CD14-positive monocyte (primary cell): ENCODE results near the gene MYO1E. TPM values are rescaled to one million over a fixed set of nuclear protein-coding genes. Genes with fewer than 3 reads are reported as not detected.

Experiments used
- DNase-seq, 3 donors: peaks; one replicate each; pipeline ENCODE4 v3.0.0-alpha.2; 2011 to 2022
- H2AFZ ChIP-seq: 2 replicates; pipeline ENCODE4 v1.6.0; 2012; ENCODE audit warnings: mild to moderate bottlenecking, low read depth, low read length, inconsistent platforms; ENCODE audit not compliant: insufficient read depth, poor library complexity, severe bottlenecking
- H3K27ac ChIP-seq, 2 donors: 1 replicate in 1 of 2; 2 replicates in 1 of 2; pipeline ENCODE4 v1.5.1; 2012 to 2013; ENCODE audit warnings: low read length in 2 of 2, control low read depth in 1 of 2, inconsistent platforms in 1 of 2, low read depth in 1 of 2, mild to moderate bottlenecking in 1 of 2
- H3K27me3 ChIP-seq, 2 donors: one replicate each; pipeline versions ENCODE4 v1.6.0 to v1.6.1; 2011 to 2013; ENCODE audit warnings: low read length in 2 of 2; ENCODE audit not compliant: control insufficient read depth in 2 of 2, insufficient read depth in 2 of 2
- H3K36me3 ChIP-seq, 2 donors: replicated peaks in 1 of 2; 1 replicate in 1 of 2; 2 replicates in 1 of 2; pipeline versions ENCODE4 v1.5.1 to v1.6.1; 2012 to 2013; ENCODE audit warnings: low read length in 2 of 2, control low read depth in 1 of 2, inconsistent platforms in 1 of 2, mild to moderate bottlenecking in 1 of 2; ENCODE audit not compliant: insufficient read depth in 2 of 2, control insufficient read depth in 1 of 2
- H3K4me1 ChIP-seq, 2 donors: 1 replicate in 1 of 2; 2 replicates in 1 of 2; pipeline versions ENCODE4 v1.5.1 to v1.6.1; 2012 to 2013; ENCODE audit warnings: low read length in 2 of 2, control low read depth in 1 of 2, inconsistent platforms in 1 of 2, mild to moderate bottlenecking in 1 of 2, moderate library complexity in 1 of 2; ENCODE audit not compliant: insufficient read depth in 2 of 2, control insufficient read depth in 1 of 2
- H3K4me2 ChIP-seq: replicated peaks from 2 replicates; pipeline ENCODE3; 2012; ENCODE audit warnings: low read length, moderate library complexity, mild to moderate bottlenecking; ENCODE audit not compliant: poor library complexity, severe bottlenecking; ENCODE audit errors: extremely low read depth
- H3K4me3 ChIP-seq, 3 experiments: fragments of 200-600 bp in 1 of 3; sonication (generic) in 1 of 3; replicated peaks in 1 of 3; 1 replicate in 2 of 3; 2 replicates in 1 of 3; pipeline ENCODE4 v1.5.1; 2011 to 2013; ENCODE audit warnings: low read length in 3 of 3, mild to moderate bottlenecking in 3 of 3, control low read depth in 2 of 3, low read depth in 2 of 3, inconsistent platforms in 1 of 3, moderate library complexity in 1 of 3
- H3K79me2 ChIP-seq: 2 replicates; pipeline ENCODE4 v1.6.0; 2012; ENCODE audit warnings: mild to moderate bottlenecking, control low read depth, inconsistent platforms, low read length, moderate library complexity; ENCODE audit not compliant: insufficient read depth
- H3K9ac ChIP-seq: 2 replicates; pipeline ENCODE4 v1.6.0; 2017; ENCODE audit warnings: low read length, mild to moderate bottlenecking; ENCODE audit not compliant: insufficient read depth, poor library complexity, severe bottlenecking
- H3K9me3 ChIP-seq, 2 donors: replicated peaks in 1 of 2; 1 replicate in 1 of 2; 2 replicates in 1 of 2; pipeline versions ENCODE4 v1.5.1 to v1.6.1; 2012 to 2013; ENCODE audit warnings: low read length in 2 of 2, control low read depth in 1 of 2; ENCODE audit not compliant: control insufficient read depth in 1 of 2, insufficient read depth in 1 of 2
- H4K20me1 ChIP-seq: 2 replicates; pipeline ENCODE4 v1.6.0; 2012; ENCODE audit warnings: mild to moderate bottlenecking, low read length, control low read depth, moderate library complexity; ENCODE audit not compliant: insufficient read depth
- H3K27ac Mint-ChIP-seq, 7 donors: one replicate each; pipeline ENCODE4 v1.8.0; 2020; ENCODE audit warnings: mild to moderate bottlenecking in 7 of 7, mixed read lengths in 7 of 7, moderate library complexity in 6 of 7, inconsistent platforms in 2 of 7
- H3K27me3 Mint-ChIP-seq, 3 donors: one replicate each; pipeline ENCODE4 v1.8.0; 2021 to 2022; ENCODE audit warnings: low read depth in 3 of 3, mild to moderate bottlenecking in 3 of 3, mixed read lengths in 3 of 3, moderate library complexity in 3 of 3, inconsistent platforms in 1 of 3
- H3K36me3 Mint-ChIP-seq, 2 donors: one replicate each; pipeline ENCODE4 v1.8.0; 2020; ENCODE audit warnings: mixed read lengths in 2 of 2, inconsistent platforms in 1 of 2, mild to moderate bottlenecking in 1 of 2
- H3K4me1 Mint-ChIP-seq: one replicate; pipeline ENCODE4 v1.8.0; 2020; ENCODE audit warnings: mild to moderate bottlenecking, mixed read lengths
- H3K4me3 Mint-ChIP-seq, 2 donors: one replicate each; pipeline ENCODE4 v1.8.0; 2020; ENCODE audit warnings: mild to moderate bottlenecking in 2 of 2, mixed read lengths in 2 of 2, moderate library complexity in 1 of 2
- H3K9me3 Mint-ChIP-seq, 7 donors: one replicate each; pipeline ENCODE4 v1.8.0; 2020 to 2022; ENCODE audit warnings: mixed read lengths in 7 of 7, mild to moderate bottlenecking in 6 of 7, moderate library complexity in 6 of 7, inconsistent platforms in 2 of 7
- WGBS: methylation state at CpG from one replicate; pipeline ENCODE4 v1.1.5; 2013; ENCODE audit warnings: missing lambda C conversion rate; ENCODE audit not compliant: insufficient coverage; 5-methylcytosine and 5-hydroxymethylcytosine counted together
- intact Hi-C, 2 donors: fragments of 100-400 bp; cut with micrococcal nuclease; formaldehyde crosslinking; loops; one replicate each; pipeline versions ENCODE4 v1.15.0 to v1.15.1; 2023
- polyA plus RNA-seq, 3 donors: library from polyadenylated mRNA; depleted of rRNA in 1 of 3; unstranded in 2 of 3; stranded (reverse) in 1 of 3; fragments of 300-500 nt in 2 of 3; fragments of >200 nt in 1 of 3; fragmentation: Illumina TruSeq in 2 of 3; gene quantifications; 1 replicate in 2 of 3; 2 replicates in 1 of 3; pipeline ENCODE4 v1.2.3, GENCODE V29; 2012 to 2021
- TF ChIP-seq, protein P1 (sequence below): fragments of 200-600 bp; IDR thresholded peaks from one replicate; pipeline ENCODE4 v1.8.0; 2022; ENCODE audit warnings: antibody characterized with exemption, mild to moderate bottlenecking

The MYO1E gene
- polyA plus RNA-seq, 3 donors = 5.5 to 16.2 (median 6.2) TPM

DNA sequence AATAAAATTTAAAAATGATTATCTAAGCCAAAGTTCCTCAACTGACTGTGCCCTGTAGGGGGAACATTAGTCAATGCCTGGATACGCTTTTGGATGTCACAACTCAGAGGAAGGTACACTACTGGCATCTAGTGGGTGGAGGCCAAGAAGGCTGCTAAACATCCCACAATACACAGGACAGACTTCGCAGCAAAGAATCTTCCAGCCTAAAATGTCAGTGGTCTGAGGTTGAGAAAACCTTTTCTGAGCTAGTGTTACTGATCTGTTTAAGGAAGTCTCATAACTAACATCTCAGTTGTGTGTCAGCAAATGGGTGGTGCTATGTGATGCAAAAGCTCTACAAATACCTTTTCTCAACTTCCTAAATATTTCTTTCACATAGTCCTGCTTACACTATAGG is 186.9 kb downstream of the MYO1E start:
- Mint-ChIP-seq H3K27ac (peak overlapping the region; percentile 85 to 95 (median 93)), H3K9me3 (peaks cover 0 to 13% (median 8%) of the 10 kb centered on the region in 7 donors), H3K4me1 (peaks cover 27% of the 10 kb centered on the region), H3K4me3 (no peak overlapping the region), H3K36me3 (peaks cover 39 to 45% of the 10 kb centered on the region in 2 donors), H3K27me3 (no peaks in the 10 kb centered on the region)
- H3K4me2 ChIP-seq = peak overlapping the region; percentile 30
- peak overlapping the region in 1 of 3 experiments; percentile 15 for H3K4me3 ChIP-seq
- peaks cover 4 to 7% of the 10 kb centered on the region in 2 donors for H3K9me3 ChIP-seq
- peaks cover 31 to 34% of the 10 kb centered on the region in 2 donors for H3K4me1 ChIP-seq
- no peak overlapping the region for H2AFZ ChIP-seq
- H3K9ac ChIP-seq = no peak overlapping the region
- no CpG with 5 or more reads among the region's 2 CpGs for WGBS
- peak; percentile 81 to 87 (median 87) for DNase-seq
- peak overlapping the region; percentile 78 to 81 for H3K27ac ChIP-seq
- TF ChIP-seq, protein P1, sequence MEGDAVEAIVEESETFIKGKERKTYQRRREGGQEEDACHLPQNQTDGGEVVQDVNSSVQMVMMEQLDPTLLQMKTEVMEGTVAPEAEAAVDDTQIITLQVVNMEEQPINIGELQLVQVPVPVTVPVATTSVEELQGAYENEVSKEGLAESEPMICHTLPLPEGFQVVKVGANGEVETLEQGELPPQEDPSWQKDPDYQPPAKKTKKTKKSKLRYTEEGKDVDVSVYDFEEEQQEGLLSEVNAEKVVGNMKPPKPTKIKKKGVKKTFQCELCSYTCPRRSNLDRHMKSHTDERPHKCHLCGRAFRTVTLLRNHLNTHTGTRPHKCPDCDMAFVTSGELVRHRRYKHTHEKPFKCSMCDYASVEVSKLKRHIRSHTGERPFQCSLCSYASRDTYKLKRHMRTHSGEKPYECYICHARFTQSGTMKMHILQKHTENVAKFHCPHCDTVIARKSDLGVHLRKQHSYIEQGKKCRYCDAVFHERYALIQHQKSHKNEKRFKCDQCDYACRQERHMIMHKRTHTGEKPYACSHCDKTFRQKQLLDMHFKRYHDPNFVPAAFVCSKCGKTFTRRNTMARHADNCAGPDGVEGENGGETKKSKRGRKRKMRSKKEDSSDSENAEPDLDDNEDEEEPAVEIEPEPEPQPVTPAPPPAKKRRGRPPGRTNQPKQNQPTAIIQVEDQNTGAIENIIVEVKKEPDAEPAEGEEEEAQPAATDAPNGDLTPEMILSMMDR = peak; percentile 63
- intact Hi-C loops = no loop called here
- H3K27me3 ChIP-seq = no peaks in the 10 kb centered on the region
- no peaks in the 10 kb centered on the region for H4K20me1 ChIP-seq
- peaks cover 5 to 13% of the 10 kb centered on the region in 2 donors for H3K36me3 ChIP-seq
- no peaks in the 10 kb centered on the region for H3K79me2 ChIP-seq

DNA sequence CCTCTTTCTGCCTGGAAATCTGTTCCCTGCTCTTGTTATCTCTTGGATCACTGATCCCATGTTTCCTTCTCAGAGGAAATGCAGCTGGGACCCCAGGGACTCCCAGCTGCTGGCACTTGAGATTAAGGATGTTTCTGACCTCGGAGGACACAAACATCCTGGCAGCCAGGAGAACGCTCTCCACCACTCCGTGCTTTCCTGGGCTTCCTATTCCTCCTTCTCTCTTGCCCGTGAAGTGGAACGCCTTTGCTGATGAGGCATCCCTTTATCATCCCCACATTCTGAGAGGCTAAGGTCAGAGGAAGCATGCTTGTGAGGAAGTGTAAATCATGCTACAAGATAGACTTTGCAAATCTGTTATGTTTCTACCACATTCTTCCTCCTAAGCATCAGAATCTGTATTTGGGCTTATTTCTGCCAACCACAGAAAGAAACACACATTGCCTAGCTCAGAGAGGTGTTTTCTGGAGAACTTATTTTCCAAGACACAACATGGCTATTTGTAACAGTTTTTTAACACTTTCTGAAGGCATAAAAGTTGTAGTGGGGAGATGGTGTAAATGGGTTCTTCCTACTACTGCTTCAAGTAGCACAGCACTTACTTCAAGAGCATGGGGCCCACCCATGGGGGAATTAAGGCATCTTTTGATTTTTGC is 191.6 kb downstream of the MYO1E start:
- Mint-ChIP-seq H3K4me1 (peaks cover 48% of the 10 kb centered on the region), H3K36me3 (peaks cover 29 to 31% of the 10 kb centered on the region in 2 donors), H3K4me3 (no peak overlapping the region), H3K9me3 (peaks cover 0 to 13% (median 8%) of the 10 kb centered on the region in 7 donors), H3K27ac (peak overlapping the region; percentile 1 to 87 (median 71)), H3K27me3 (peaks cover 0 to 3% (median 0%) of the 10 kb centered on the region in 3 donors)
- Histone ChIP-seq H3K79me2 (no peaks in the 10 kb centered on the region), H3K4me1 (peaks cover 60 to 62% of the 10 kb centered on the region in 2 donors), H3K9ac (no peak overlapping the region), H3K4me2 (no peak overlapping the region), H3K9me3 (peaks cover 4 to 7% of the 10 kb centered on the region in 2 donors), H3K27ac (peak overlapping the region; percentile 8 to 62), H3K4me3 (no peak overlapping the region), H3K36me3 (no peaks in the 10 kb centered on the region), H2AFZ (no peak overlapping the region), H4K20me1 (no peaks in the 10 kb centered on the region), H3K27me3 (no peaks in the 10 kb centered on the region)
- intact Hi-C loops = no loop called here
- peak in 1 of 3 donors; percentile 21 for DNase-seq
- TF ChIP-seq, protein P1 = no peak
- WGBS = no CpG with 5 or more reads among the region's 5 CpGs
